KMS-11 (cell line): ENCODE measurements around the gene PDE8A.

Source experiments
- H2AFZ ChIP-seq: fragments of 200-600 bp; sonication (generic); 2 replicates; pipeline ENCODE4 v1.6.1; 2016; ENCODE audit warnings: antibody characterized with exemption, mixed run types, low read depth
- H3K27ac ChIP-seq: fragments of 200-600 bp; sonication (generic); 2 replicates; pipeline ENCODE4 v1.6.1; 2016; ENCODE audit warnings: mild to moderate bottlenecking, mixed run types
- H3K27me3 ChIP-seq: fragments of 200-600 bp; sonication (generic); 2 replicates; pipeline ENCODE4 v1.6.1; 2017; ENCODE audit warnings: mild to moderate bottlenecking, low read depth, mixed run types, moderate library complexity; ENCODE audit not compliant: insufficient read depth
- H3K36me3 ChIP-seq: fragments of 200-600 bp; sonication (generic); 2 replicates; pipeline ENCODE4 v1.6.1; 2017; ENCODE audit warnings: mild to moderate bottlenecking, mixed run types; ENCODE audit not compliant: insufficient read depth
- H3K4me1 ChIP-seq: fragments of 200-600 bp; sonication (generic); 2 replicates; pipeline ENCODE4 v1.6.1; 2016; ENCODE audit warnings: mild to moderate bottlenecking, low read depth, mixed run types; ENCODE audit not compliant: poor library complexity, severe bottlenecking
- H3K4me2 ChIP-seq: fragments of 200-600 bp; sonication (generic); 2 replicates; pipeline ENCODE4 v1.7.0; 2016; ENCODE audit warnings: mild to moderate bottlenecking, mixed run types
- H3K4me3 ChIP-seq: fragments of 200-600 bp; sonication (generic); IDR thresholded peaks from 2 replicates; pipeline ENCODE4 v1.6.1; 2017; ENCODE audit warnings: low read depth, low read length, mixed read lengths; ENCODE audit not compliant: insufficient read depth
- H3K79me2 ChIP-seq: fragments of 200-600 bp; sonication (generic); 2 replicates; pipeline ENCODE4 v1.6.1; 2016; ENCODE audit warnings: low read depth, mixed run types; ENCODE audit not compliant: insufficient read depth
- H3K9ac ChIP-seq: fragments of 200-600 bp; sonication (generic); 2 replicates; pipeline ENCODE4 v1.6.1; 2016; ENCODE audit warnings: mild to moderate bottlenecking, mixed run types
- H4K20me1 ChIP-seq: fragments of 200-600 bp; sonication (generic); 2 replicates; pipeline ENCODE4 v1.6.1; 2016; ENCODE audit warnings: mild to moderate bottlenecking, mixed run types; ENCODE audit not compliant: insufficient read depth
- TF ChIP-seq, protein P1 (sequence below): fragments of 200-600 bp; sonication (generic); conservative IDR thresholded peaks from 2 replicates; pipeline ENCODE4 v1.6.1; 2017; ENCODE audit warnings: low read depth, mild to moderate bottlenecking, antibody characterized with exemption, low read length, moderate library complexity, mixed read lengths

Gene PDE8A

DNA sequence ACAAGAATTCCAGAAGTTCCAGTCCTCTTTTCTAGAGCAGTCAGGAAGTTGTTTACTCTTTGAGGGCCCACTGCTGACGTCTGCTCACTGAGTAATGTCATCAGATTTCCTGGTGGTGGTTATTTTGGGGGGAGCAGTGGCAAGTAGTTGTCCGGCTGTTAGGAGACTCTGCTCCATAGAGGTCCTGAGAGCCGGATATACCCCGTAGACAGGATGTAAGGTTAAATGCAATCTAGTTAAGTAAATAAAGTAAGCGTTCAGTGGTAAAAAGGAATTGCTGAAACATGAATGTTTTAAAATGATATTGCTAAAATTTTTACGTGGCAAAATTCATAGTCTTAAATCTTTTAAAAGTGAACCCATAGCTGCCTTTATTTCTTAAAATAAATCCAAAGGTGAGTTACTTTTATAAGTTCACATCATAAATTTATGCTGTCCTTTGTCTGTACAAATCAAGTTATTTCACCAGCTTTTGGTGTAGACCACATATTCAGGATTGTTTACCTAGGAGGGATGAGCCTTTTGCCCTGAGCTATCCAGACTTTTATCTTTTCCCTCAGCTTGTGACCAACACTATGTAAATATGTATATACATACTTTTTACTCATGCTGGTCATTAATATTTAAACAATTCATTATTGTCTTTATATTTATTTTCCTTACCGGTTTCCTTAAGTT, 65.8 kb downstream of the PDE8A start:
- Histone ChIP-seq H3K79me2 (no peaks in the 10 kb centered on the region), H2AFZ (no peak overlapping the region), H3K27me3 (no peaks in the 10 kb centered on the region), H3K27ac (no peak overlapping the region), H3K4me1 (peaks cover 3% of the 10 kb centered on the region), H3K36me3 (no peaks in the 10 kb centered on the region), H3K4me3 (no peak overlapping the region), H3K4me2 (no peak overlapping the region), H3K9ac (no peak overlapping the region), H4K20me1 (no peaks in the 10 kb centered on the region)
- TF ChIP-seq, protein P1, sequence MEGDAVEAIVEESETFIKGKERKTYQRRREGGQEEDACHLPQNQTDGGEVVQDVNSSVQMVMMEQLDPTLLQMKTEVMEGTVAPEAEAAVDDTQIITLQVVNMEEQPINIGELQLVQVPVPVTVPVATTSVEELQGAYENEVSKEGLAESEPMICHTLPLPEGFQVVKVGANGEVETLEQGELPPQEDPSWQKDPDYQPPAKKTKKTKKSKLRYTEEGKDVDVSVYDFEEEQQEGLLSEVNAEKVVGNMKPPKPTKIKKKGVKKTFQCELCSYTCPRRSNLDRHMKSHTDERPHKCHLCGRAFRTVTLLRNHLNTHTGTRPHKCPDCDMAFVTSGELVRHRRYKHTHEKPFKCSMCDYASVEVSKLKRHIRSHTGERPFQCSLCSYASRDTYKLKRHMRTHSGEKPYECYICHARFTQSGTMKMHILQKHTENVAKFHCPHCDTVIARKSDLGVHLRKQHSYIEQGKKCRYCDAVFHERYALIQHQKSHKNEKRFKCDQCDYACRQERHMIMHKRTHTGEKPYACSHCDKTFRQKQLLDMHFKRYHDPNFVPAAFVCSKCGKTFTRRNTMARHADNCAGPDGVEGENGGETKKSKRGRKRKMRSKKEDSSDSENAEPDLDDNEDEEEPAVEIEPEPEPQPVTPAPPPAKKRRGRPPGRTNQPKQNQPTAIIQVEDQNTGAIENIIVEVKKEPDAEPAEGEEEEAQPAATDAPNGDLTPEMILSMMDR = no peak

DNA sequence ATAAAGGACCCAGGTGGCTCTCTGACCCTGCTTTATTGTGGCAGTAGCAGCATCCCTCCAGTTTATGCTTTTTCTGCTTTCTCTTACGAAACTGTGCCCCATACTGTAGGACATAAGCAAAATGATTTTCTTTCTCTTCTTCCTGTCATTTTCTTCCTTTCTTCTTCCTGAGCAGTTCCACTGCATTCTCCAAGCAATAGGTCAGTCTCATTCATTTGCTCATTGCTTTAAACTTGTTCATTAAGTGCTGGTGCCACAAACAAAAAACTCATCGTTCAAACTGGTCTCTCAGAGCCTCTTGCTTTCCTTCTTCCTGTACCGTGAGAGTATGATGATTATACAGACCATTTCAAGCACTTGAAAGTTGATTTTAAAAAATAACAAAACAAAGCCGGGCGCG, 66.8 kb downstream of the PDE8A start:
- Histone ChIP-seq H3K4me2 (no peak overlapping the region), H2AFZ (no peak overlapping the region), H3K79me2 (no peaks in the 10 kb centered on the region), H3K4me3 (no peak overlapping the region), H3K27ac (no peak overlapping the region), H3K27me3 (no peaks in the 10 kb centered on the region), H4K20me1 (no peaks in the 10 kb centered on the region), H3K9ac (no peak overlapping the region), H3K36me3 (no peaks in the 10 kb centered on the region), H3K4me1 (peaks cover 3% of the 10 kb centered on the region)
- TF ChIP-seq, protein P1 = no peak

DNA sequence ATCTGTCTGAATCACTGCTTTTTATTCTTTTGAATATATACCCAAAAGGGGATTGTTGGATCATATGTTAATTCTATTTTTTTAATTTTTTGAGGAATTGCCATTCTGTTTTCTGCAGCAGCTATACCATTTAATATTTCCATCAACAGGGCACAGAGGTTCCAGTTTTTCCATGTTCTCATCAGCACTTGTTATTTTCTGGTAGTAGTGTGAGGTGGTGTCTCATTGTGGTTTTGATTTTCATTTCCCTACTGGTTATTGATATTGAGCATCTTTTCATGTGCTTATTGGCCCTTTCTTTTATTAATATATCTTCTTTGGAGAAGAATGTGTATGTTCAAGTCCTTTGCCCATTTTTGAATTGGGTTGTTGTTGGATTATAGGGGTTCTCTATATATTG, 68.1 kb downstream of the PDE8A start:
- TF ChIP-seq, protein P1 = no peak
- H3K4me2 ChIP-seq = no peak overlapping the region
- no peak overlapping the region for H3K27ac ChIP-seq
- H3K9ac ChIP-seq = no peak overlapping the region
- H2AFZ ChIP-seq = no peak overlapping the region
- H3K4me1 ChIP-seq = no peaks in the 10 kb centered on the region
- H4K20me1 ChIP-seq = no peaks in the 10 kb centered on the region
- H3K27me3 ChIP-seq = no peaks in the 10 kb centered on the region
- H3K36me3 ChIP-seq = no peaks in the 10 kb centered on the region
- H3K79me2 ChIP-seq = no peaks in the 10 kb centered on the region
- no peak overlapping the region for H3K4me3 ChIP-seq

DNA sequence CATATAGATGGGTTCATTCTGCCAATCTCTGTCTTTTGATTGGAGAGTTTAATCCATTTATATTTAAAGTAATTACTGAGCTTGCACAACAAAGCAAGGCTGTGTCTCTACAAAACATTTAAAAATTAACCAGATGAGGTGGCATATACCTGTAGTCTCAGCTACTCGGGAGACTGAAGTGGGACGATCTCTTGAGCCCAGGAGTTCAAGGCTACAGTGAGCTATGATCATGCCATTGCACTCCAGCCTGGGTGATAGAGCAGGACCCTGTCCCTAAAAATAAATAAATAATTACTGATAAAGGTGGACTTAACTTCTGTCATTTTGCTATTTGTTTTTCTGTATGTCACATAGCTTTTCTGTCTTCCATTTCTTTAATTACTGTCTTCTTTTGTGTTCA, 78.1 kb downstream of the PDE8A start:
- Histone ChIP-seq H2AFZ (no peak overlapping the region), H3K79me2 (no peaks in the 10 kb centered on the region)

More for the DNA sequence above, 78.1 kb downstream of the PDE8A start:
- H3K9ac ChIP-seq = no peak overlapping the region
- no peaks in the 10 kb centered on the region for H3K36me3 ChIP-seq
- no peak overlapping the region for H3K4me2 ChIP-seq
- TF ChIP-seq, protein P1 = no peak
- no peaks in the 10 kb centered on the region for H4K20me1 ChIP-seq
- no peak overlapping the region for H3K27ac ChIP-seq
- H3K4me1 ChIP-seq = peaks cover 3% of the 10 kb centered on the region
- H3K27me3 ChIP-seq = no peaks in the 10 kb centered on the region
- no peak overlapping the region for H3K4me3 ChIP-seq
